Measurements from ENCODE around the gene GPC3. TPM values are rescaled to one million over a fixed set of nuclear protein-coding genes. Genes with fewer than 3 reads are reported as not detected.
"Not testable (repeated sequence)": the region's sequence is repeated elsewhere in the genome, so short reads cannot be mapped to it uniquely, and the experiment has no call there.

GPC3 gene
- total RNA-seq, 1 donor: not detected

GRCh38 chrX:133994576-133994975, 9.2 kb upstream of the GPC3 start:
- no peak overlapping the region for H3K4me3 ChIP-seq (ENCODE audit: low read depth, low read length)
- DNase-seq (ENCODE audit: low read depth): peak; percentile 59
- TF ChIP-seq CTCF (IDR thresholded peaks at IDR 0.05; ENCODE audit: insufficient read depth, low read depth, low read length): no peak

GRCh38 chrX:133992882-133993281, 7.5 kb upstream of the GPC3 start:
- no peak for TF ChIP-seq CTCF (IDR thresholded peaks at IDR 0.05; ENCODE audit: insufficient read depth, low read depth, low read length)
- no peak overlapping the region for H3K4me3 ChIP-seq (ENCODE audit: low read depth, low read length)
- DNase-seq (ENCODE audit: low read depth): no peak

GRCh38 chrX:133991814-133992213, 6.4 kb upstream of the GPC3 start:
- no peak for TF ChIP-seq CTCF (IDR thresholded peaks at IDR 0.05; ENCODE audit: insufficient read depth, low read depth, low read length)
- no peak overlapping the region for H3K4me3 ChIP-seq (ENCODE audit: low read depth, low read length)
- no peak for DNase-seq (ENCODE audit: low read depth)

- not testable (repeated sequence) for DNase-seq (ENCODE audit: low read depth); H3K4me3 ChIP-seq (ENCODE audit: low read depth, low read length)
Measured at GRCh38 chrX:133991057-133991456, 5.7 kb upstream of the GPC3 start.

- no peak overlapping the region for H3K4me3 ChIP-seq (ENCODE audit: low read depth, low read length)
- no peak for DNase-seq (ENCODE audit: low read depth)
- no peak for TF ChIP-seq CTCF (IDR thresholded peaks at IDR 0.05; ENCODE audit: insufficient read depth, low read depth, low read length)
Measured at GRCh38 chrX:133989993-133990392, 4.6 kb upstream of the GPC3 start.

- H3K4me3 ChIP-seq (ENCODE audit: low read depth, low read length): no peak overlapping the region
- DNase-seq (ENCODE audit: low read depth): no peak
- TF ChIP-seq CTCF (IDR thresholded peaks at IDR 0.05; ENCODE audit: insufficient read depth, low read depth, low read length): no peak
Measured at GRCh38 chrX:133989490-133989889, 4.1 kb upstream of the GPC3 start.

- TF ChIP-seq CTCF (IDR thresholded peaks at IDR 0.05; ENCODE audit: insufficient read depth, low read depth, low read length): no peak
- DNase-seq (ENCODE audit: low read depth): no peak
- H3K4me3 ChIP-seq (ENCODE audit: low read depth, low read length): no peak overlapping the region
Measured at GRCh38 chrX:133988010-133988409, 2.6 kb upstream of the GPC3 start.
